HCT116 (cell line): ENCODE data around the gene TENM4. TPM values are rescaled to one million over a fixed set of nuclear protein-coding genes. Genes with fewer than 3 reads are reported as not detected.

ENCODE experiments used
- ATAC-seq: fragments of 200-7000 bp; cut with Tn5 transposase; 2 replicates; pipeline ENCODE4 v1.9.1; 2020; ENCODE audit warnings: mild to moderate bottlenecking, moderate library complexity
- BruUV-seq: library from RNA; stranded (reverse); fragments of 400-500 nt; replicated peaks from 2 replicates; lab custom pipeline; 2021; lab: Mats Ljungman, UMichigan
- CTCF ChIA-PET: fragments of 300-600 bp; sonication (Branson Sonifier 250); formaldehyde crosslinking; loops from one replicate; lab custom pipeline; 2021; ENCODE audit warnings: antibody characterized with exemption; lab: Charles Lee
- POLR2A ChIA-PET: fragments of 300-600, 350-600 bp; sonication (Branson Sonifier 250); formaldehyde crosslinking; loops from one replicate; lab custom pipeline; 2021; ENCODE audit warnings: antibody characterized with exemption; lab: Charles Lee
- RAD21 ChIA-PET, 2 experiments: fragments of 300-600 bp; sonication (Branson Sonifier 250); formaldehyde crosslinking; loops; one replicate each; lab custom pipeline; 2023; ENCODE audit warnings: low total read pairs in 2 of 2; ENCODE audit not compliant: uncharacterized antibody in 2 of 2, unreplicated experiment in 2 of 2, low non-redundant PET in 1 of 2; lab: Charles Lee
- DNase-seq: peaks from one replicate; pipeline ENCODE4 v3.0.0-alpha.2; 2010; ENCODE audit warnings: low read depth, low spot score
- H2AFZ ChIP-seq: fragments of 200-600 bp; shearing (Covaris generic), sonication (generic); 2 replicates; pipeline ENCODE4 v1.6.1; 2017; ENCODE audit warnings: low read depth, mixed run types, mixed read lengths, antibody characterized with exemption, low read length; ENCODE audit not compliant: poor library complexity, severe bottlenecking
- H3K27ac ChIP-seq: 2 replicates; pipeline ENCODE4 v1.5.1; 2012; ENCODE audit warnings: low read depth, low read length
- H3K27me3 ChIP-seq: fragments of 200-600 bp; sonication (generic); 2 replicates; pipeline ENCODE4 v1.6.1; 2016; ENCODE audit warnings: mixed run types, low read length, mixed read lengths; ENCODE audit not compliant: insufficient read depth
- H3K36me3 ChIP-seq, 2 experiments: fragments of 200-500 bp in 1 of 2; fragments of 200-600 bp in 1 of 2; sonication (Bioruptor generic) in 1 of 2; sonication (generic) in 1 of 2; 2 replicates each; pipeline versions ENCODE4 v1.5.1 to v1.6.1; 2014 to 2016; ENCODE audit warnings: low read length in 2 of 2, inconsistent platforms in 1 of 2, mixed read lengths in 1 of 2, mixed run types in 1 of 2; ENCODE audit not compliant: insufficient read depth in 2 of 2, control insufficient read depth in 1 of 2
- H3K4me1 ChIP-seq, 2 experiments: fragments of 200-600 bp in 1 of 2; sonication (generic) in 1 of 2; 2 replicates each; pipeline versions ENCODE4 v1.5.1 to v1.6.1; 2012 to 2017; ENCODE audit warnings: low read length in 2 of 2, inconsistent platforms in 1 of 2, mild to moderate bottlenecking in 1 of 2, mixed read lengths in 1 of 2, mixed run types in 1 of 2, moderate library complexity in 1 of 2; ENCODE audit not compliant: insufficient read depth in 2 of 2, control insufficient read depth in 1 of 2
- H3K4me2 ChIP-seq: fragments of 200-600 bp; sonication (generic); 2 replicates; pipeline ENCODE4 v1.6.1; 2017; ENCODE audit warnings: mixed run types, low read length, mixed read lengths
- H3K4me3 ChIP-seq, 2 experiments: fragments of 200-600 bp in 1 of 2; sonication (generic) in 1 of 2; replicated peaks in 1 of 2; 2 replicates each; pipeline ENCODE4 v1.5.1; 2011 to 2016; ENCODE audit warnings: low read length in 2 of 2, control low read depth in 1 of 2, low read depth in 1 of 2, mild to moderate bottlenecking in 1 of 2, mixed read lengths in 1 of 2, mixed run types in 1 of 2
- H3K79me2 ChIP-seq: fragments of 200-600 bp; sonication (generic); 2 replicates; pipeline ENCODE4 v1.6.1; 2017; ENCODE audit warnings: mild to moderate bottlenecking, mixed run types, low read length, moderate library complexity, mixed read lengths; ENCODE audit not compliant: insufficient read depth
- H3K9ac ChIP-seq: fragments of 200-600 bp; sonication (generic); 2 replicates; pipeline ENCODE4 v1.6.1; 2016; ENCODE audit warnings: low read length, mixed read lengths
- H3K9me2 ChIP-seq: fragments of 200-600 bp; sonication (generic), shearing (Covaris generic); 2 replicates; pipeline ENCODE4 v1.6.1; 2017; ENCODE audit warnings: mixed run types, mild to moderate bottlenecking, moderate library complexity; ENCODE audit not compliant: insufficient read depth
- H3K9me3 ChIP-seq, 2 experiments: fragments of 200-500 bp in 1 of 2; fragments of 200-600 bp in 1 of 2; sonication (Bioruptor generic) in 1 of 2; sonication (generic) in 1 of 2; 2 replicates each; pipeline ENCODE4 v1.6.1; 2014 to 2017; ENCODE audit warnings: low read length in 2 of 2, mixed read lengths in 2 of 2, inconsistent platforms in 1 of 2, low read depth in 1 of 2, mild to moderate bottlenecking in 1 of 2, mixed run types in 1 of 2, moderate library complexity in 1 of 2; ENCODE audit not compliant: control insufficient read depth in 1 of 2, insufficient read depth in 1 of 2
- H4K20me1 ChIP-seq: fragments of 200-600 bp; sonication (generic), shearing (Covaris generic); 2 replicates; pipeline ENCODE4 v1.6.1; 2017; ENCODE audit warnings: mixed run types, mild to moderate bottlenecking, moderate library complexity; ENCODE audit not compliant: insufficient read depth
- ATF3 ChIP-seq: IDR thresholded peaks from 2 replicates; pipeline ENCODE4 v1.6.1; 2012
- CBX3 ChIP-seq: IDR thresholded peaks from 2 replicates; pipeline ENCODE4 v1.6.1; 2012; ENCODE audit warnings: low read depth
- CEBPB ChIP-seq: IDR thresholded peaks from 2 replicates; pipeline ENCODE4 v1.6.1; 2012; ENCODE audit warnings: low read depth
- CTCF ChIP-seq, 3 experiments: fragments of 200-600 bp in 1 of 3; sonication (generic) in 1 of 3; IDR thresholded peaks in 2 of 3; conservative IDR thresholded peaks in 1 of 3; 2 replicates each; pipeline ENCODE4 v1.5.1; 2012 to 2017; ENCODE audit warnings: low read depth in 2 of 3, low read length in 2 of 3, antibody characterized with exemption in 1 of 3, borderline replicate concordance in 1 of 3, control low read depth in 1 of 3, mild to moderate bottlenecking in 1 of 3, mixed read lengths in 1 of 3, mixed run types in 1 of 3, moderate library complexity in 1 of 3; ENCODE audit not compliant: insufficient read depth in 1 of 3
- EGR1 ChIP-seq: IDR thresholded peaks from 2 replicates; pipeline ENCODE4 v1.6.1; 2012; ENCODE audit warnings: low read depth
- ELF1 ChIP-seq: IDR thresholded peaks from 2 replicates; pipeline ENCODE4 v1.6.1; 2012; ENCODE audit warnings: low read depth, borderline replicate concordance
- EZH2 ChIP-seq: fragments of 200-600 bp; sonication (generic); IDR thresholded peaks from 2 replicates; pipeline ENCODE4 v1.6.1; 2017; ENCODE audit warnings: antibody characterized with exemption, mixed run types
- FOSL1 ChIP-seq: IDR thresholded peaks from 2 replicates; pipeline ENCODE4 v1.6.1; 2012; ENCODE audit warnings: low read depth
- JUND ChIP-seq: IDR thresholded peaks from 2 replicates; pipeline ENCODE4 v1.6.1; 2012
- MAX ChIP-seq: IDR thresholded peaks from 2 replicates; pipeline ENCODE4 v1.6.1; 2012
- POLR2A ChIP-seq: IDR thresholded peaks from 2 replicates; pipeline ENCODE4 v1.7.0; 2011; ENCODE audit warnings: borderline replicate concordance; ENCODE audit not compliant: insufficient read depth, insufficient read length; ENCODE audit errors: extremely low read depth
- POLR2AphosphoS5 ChIP-seq: IDR thresholded peaks from 2 replicates; pipeline ENCODE4 v1.6.1; 2011; ENCODE audit warnings: mild to moderate bottlenecking, low read depth, low read length, moderate library complexity
- REST ChIP-seq: IDR thresholded peaks from 2 replicates; pipeline ENCODE4 v1.6.1; 2012; ENCODE audit warnings: low read depth
- SIN3A ChIP-seq: IDR thresholded peaks from 2 replicates; pipeline ENCODE4 v1.6.1; 2012; ENCODE audit warnings: low read depth
- TCF7L2 ChIP-seq: IDR thresholded peaks from 2 replicates; pipeline ENCODE4 v1.7.0; 2011; ENCODE audit warnings: borderline replicate concordance, inconsistent platforms; ENCODE audit not compliant: insufficient read depth, insufficient read length; ENCODE audit errors: extremely low read depth
- YY1 ChIP-seq: IDR thresholded peaks from 2 replicates; pipeline ENCODE4 v1.6.1; 2011; ENCODE audit warnings: low read length, low read depth, moderate library complexity, mild to moderate bottlenecking; ENCODE audit not compliant: insufficient replicate concordance; ENCODE audit errors: extremely low read depth
- ZFX ChIP-seq: fragments of 450-650 bp; IDR thresholded peaks from 2 replicates; pipeline ENCODE4 v1.6.1; 2017
- intact Hi-C: fragments of 100-400 bp; cut with micrococcal nuclease; formaldehyde crosslinking; loops from 2 replicates; pipeline ENCODE4 v1.10.0; 2022
- total RNA-seq: library from RNA; stranded (reverse); gene quantifications from one replicate; pipeline ENCODE4 v1.2.1, GENCODE V29; 2021; ENCODE audit not compliant: unreplicated experiment

TENM4 gene
- total RNA-seq, 1 experiment from 2014 or later: 0.05 TPM

GRCh38 chr11:79025622-79026021 is 415.2 kb downstream of the TENM4 start:
- no TSS peak for BruUV-seq
- POLR2A ChIA-PET: no interaction called here
- H3K4me3 ChIP-seq: no peak overlapping the region
- no peaks in the 10 kb centered on the region for H3K36me3 ChIP-seq
- intact Hi-C loops: no loop called here
- no peak for ATAC-seq
- peaks cover 50% of the 10 kb centered on the region for H3K27me3 ChIP-seq
- RAD21 ChIA-PET: no interaction called here
- H3K79me2 ChIP-seq: no peaks in the 10 kb centered on the region
- no peaks in the 10 kb centered on the region for H3K9me3 ChIP-seq
- DNase-seq: no peak
- no peak for TF ChIP-seq YY1
- TF ChIP-seq JUND: no peak
- no peak for TF ChIP-seq TCF7L2
- TF ChIP-seq EZH2: no peak
- TF ChIP-seq POLR2A: no peak
- no peak for TF ChIP-seq EGR1
- no peak for TF ChIP-seq CEBPB
- no peak for TF ChIP-seq POLR2AphosphoS5
- no peak for TF ChIP-seq MAX
- no peak for TF ChIP-seq REST
- no peak for TF ChIP-seq CTCF (IDR thresholded peaks at IDR 0.05 in 2 of 3, conservative IDR thresholded peaks at IDR 0.05 in 1 of 3; ENCODE audit: borderline replicate concordance in 1 of 3, insufficient read depth in 1 of 3, low read depth in 2 of 3, low read length in 2 of 3)
- TF ChIP-seq ZFX: no peak
- TF ChIP-seq CBX3: no peak
- TF ChIP-seq SIN3A: no peak
- TF ChIP-seq ELF1: no peak
- TF ChIP-seq ATF3: no peak
- TF ChIP-seq FOSL1: no peak
- CTCF ChIA-PET: no interaction called here
- H3K27ac ChIP-seq: no peak overlapping the region
- no peaks in the 10 kb centered on the region for H3K4me1 ChIP-seq
- no peak overlapping the region for H2AFZ ChIP-seq
- no peak overlapping the region for H3K9ac ChIP-seq
- H4K20me1 ChIP-seq: no peaks in the 10 kb centered on the region
- H3K9me2 ChIP-seq: no peaks in the 10 kb centered on the region
- no peak overlapping the region for H3K4me2 ChIP-seq
